HuH-7.5 (cell line): ENCODE results near the gene ANKRD11.

Experiments used
- DNase-seq: peaks from one replicate; pipeline ENCODE4 v3.0.0; 2011; ENCODE audit warnings: low spot score

Gene ANKRD11

GRCh38 chr16:89232107-89232506, 258.3 kb downstream of the ANKRD11 start:
- no peak for DNase-seq

- no peak for DNase-seq
Observed at GRCh38 chr16:89230255-89230654, 260.1 kb downstream of the ANKRD11 start.

- DNase-seq: no peak
Observed at GRCh38 chr16:89224665-89225064, 265.7 kb downstream of the ANKRD11 start.

GRCh38 chr16:89222931-89223330, 267.4 kb downstream of the ANKRD11 start:
- DNase-seq: no peak

DNA sequence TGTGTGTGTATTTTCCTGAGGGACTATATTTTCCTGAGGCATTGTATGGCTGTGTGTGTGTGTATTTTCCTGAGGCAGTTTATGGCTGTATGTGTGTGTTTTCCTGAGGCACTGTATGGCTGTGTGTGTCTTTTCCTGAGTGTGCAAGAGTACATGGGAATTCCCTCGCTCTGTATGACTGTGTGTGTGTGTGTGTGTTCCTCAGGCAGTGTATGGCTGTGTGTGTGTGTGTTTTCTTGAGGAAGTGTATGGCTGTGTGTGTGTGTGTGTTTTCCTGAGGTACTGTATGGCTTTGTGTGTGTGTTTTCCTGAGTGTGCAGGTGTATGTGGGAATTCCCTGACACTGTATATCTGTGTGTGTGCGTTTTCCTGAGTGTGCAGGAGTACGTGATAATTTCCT, 268.8 kb downstream of the ANKRD11 start:
- no peak for DNase-seq

- no peak for DNase-seq
Observed at GRCh38 chr16:89219365-89219764, 271.0 kb downstream of the ANKRD11 start.
